ENCODE results near the gene DSPP.

Gene DSPP

GRCh38 chr4:87632469-87632868, 24.1 kb downstream of the DSPP start:
- TF ChIP-seq CTCF (IDR thresholded peaks at IDR 0.05) = no peak

- no peak for TF ChIP-seq CTCF (IDR thresholded peaks at IDR 0.05)
Observed at GRCh38 chr4:87633243-87633642, 24.9 kb downstream of the DSPP start.

GRCh38 chr4:87644286-87644685, 36.0 kb downstream of the DSPP start:
- peak; percentile 24; the same call in 1 of the 2 replicates for TF ChIP-seq CTCF (IDR thresholded peaks at IDR 0.05)

- no peak for TF ChIP-seq CTCF (IDR thresholded peaks at IDR 0.05)
Observed at GRCh38 chr4:87649980-87650379, 41.7 kb downstream of the DSPP start, which contains the start of gene DMP1. DMP1 (plus strand) TSS chr4:87650280; CDS start chr4:87656493, 6,213 bp downstream.

- TF ChIP-seq CTCF (IDR thresholded peaks at IDR 0.05) = no peak
Observed at GRCh38 chr4:87650938-87651337, 42.6 kb downstream of the DSPP start.

GRCh38 chr4:87651941-87652340, 43.6 kb downstream of the DSPP start:
- TF ChIP-seq CTCF (IDR thresholded peaks at IDR 0.05) = no peak

- no peak for TF ChIP-seq CTCF (IDR thresholded peaks at IDR 0.05)
Observed at GRCh38 chr4:87654487-87655044, 46.2 kb downstream of the DSPP start.

GRCh38 chr4:87657525-87657924, 49.2 kb downstream of the DSPP start:
- no peak for TF ChIP-seq CTCF (IDR thresholded peaks at IDR 0.05)

Data from LNCAP (cell line).